Measurements from ENCODE around the gene SPACA5. TPM values are rescaled to one million over a fixed set of nuclear protein-coding genes. Genes with fewer than 3 reads are reported as not detected.

The SPACA5 gene
- total RNA-seq, 2 experiments from 2014 or later = not detected

DNA sequence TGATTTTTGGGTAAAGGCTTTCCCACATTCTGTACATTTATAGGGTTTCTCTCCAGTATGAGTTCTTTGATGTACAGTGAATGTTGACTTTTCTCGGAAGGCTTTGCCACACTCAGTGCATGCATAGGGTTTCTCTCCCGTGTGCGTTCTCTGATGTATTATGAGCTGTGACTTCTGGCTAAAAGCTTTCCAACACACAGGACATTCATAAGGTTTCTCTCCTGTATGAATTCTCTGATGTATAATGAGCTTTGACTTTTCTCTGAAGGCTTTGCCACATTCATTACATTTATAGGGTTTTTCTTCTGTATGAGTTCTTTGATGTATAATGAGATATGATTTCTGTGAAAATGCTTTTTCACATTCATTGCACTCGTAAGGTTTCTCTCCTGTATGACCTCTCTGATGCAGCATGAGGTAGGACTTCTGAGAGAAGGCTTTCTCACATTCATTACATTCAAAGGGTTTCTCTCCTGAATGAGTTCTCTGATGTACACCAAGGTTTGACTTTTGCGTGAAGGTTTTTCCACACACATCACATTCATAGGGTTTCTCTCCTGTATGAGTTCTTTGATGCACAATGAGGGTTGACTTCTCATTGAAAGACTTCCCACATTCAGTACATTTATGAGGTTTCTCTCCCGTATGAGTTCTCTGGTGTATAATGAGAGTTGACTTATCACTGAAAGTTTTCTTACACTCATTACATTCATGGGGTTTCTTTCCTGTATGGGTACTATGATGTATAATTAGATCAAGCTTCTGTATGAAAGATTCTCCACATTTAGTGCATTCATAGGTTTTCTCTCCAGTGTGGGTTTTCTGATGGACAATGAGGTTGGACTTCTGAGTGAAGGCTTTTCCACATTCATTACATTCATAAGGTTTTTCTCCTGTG, 30.3 kb upstream of the SPACA5 start:
- no peak overlapping the region for H3K4me3 ChIP-seq (ENCODE audit: low read depth, low read length, poor library complexity, severe bottlenecking)
- peaks cover 81% of the 10 kb centered on the region for H3K36me3 ChIP-seq (ENCODE audit: insufficient read depth, low read length)
- H3K4me1 ChIP-seq (ENCODE audit: insufficient read depth, low read length, poor library complexity, severe bottlenecking) = no peaks in the 10 kb centered on the region
- ChIA-PET POLR2A (no interaction called here), CTCF (ENCODE audit: unreplicated experiment) (no interaction called here)
- intact Hi-C loops (cut with micrococcal nuclease; ENCODE audit: unreplicated experiment) = no loop called here
- no peaks in the 10 kb centered on the region for H4K20me1 ChIP-seq (ENCODE audit: insufficient read depth, low read length)
- H3K9me2 ChIP-seq (ENCODE audit: insufficient read depth, low read length) = no peaks in the 10 kb centered on the region
- peaks cover 18% of the 10 kb centered on the region; the same call in 1 of the 2 replicates for H3K9me3 ChIP-seq (ENCODE audit: low read length)
- no peak for TF ChIP-seq CTCF (conservative IDR thresholded peaks at IDR 0.05; ENCODE audit: low read length)
- no peak for TF ChIP-seq EZH2phosphoT487 (IDR thresholded peaks at IDR 0.05; ENCODE audit: borderline replicate concordance, low read depth, low read length)
- H3K79me2 ChIP-seq (ENCODE audit: insufficient read depth, low read depth, low read length) = no peaks in the 10 kb centered on the region
- BruUV-seq (replicated peaks) = no TSS peak
- H3K4me2 ChIP-seq (ENCODE audit: low read length) = no peak overlapping the region
- H3K27ac ChIP-seq (ENCODE audit: low read depth, low read length, poor library complexity, severe bottlenecking) = no peak overlapping the region
- no peak overlapping the region for H2AFZ ChIP-seq (ENCODE audit: low read length)
- no peak for DNase-seq (ENCODE audit: low spot score)

- Histone ChIP-seq H2AFZ (ENCODE audit: low read length) (no peak overlapping the region), H4K20me1 (ENCODE audit: insufficient read depth, low read length) (no peaks in the 10 kb centered on the region), H3K79me2 (ENCODE audit: insufficient read depth, low read depth, low read length) (peaks cover 3% of the 10 kb centered on the region; the same call in 1 of the 2 replicates), H3K36me3 (ENCODE audit: insufficient read depth, low read length) (peaks cover 95% of the 10 kb centered on the region), H3K9me2 (ENCODE audit: insufficient read depth, low read length) (no peaks in the 10 kb centered on the region), H3K4me3 (ENCODE audit: low read depth, low read length, poor library complexity, severe bottlenecking) (peak overlapping the region; percentile 16), H3K4me2 (ENCODE audit: low read length) (peak overlapping the region; percentile 51), H3K9me3 (ENCODE audit: low read length) (0 out of 2 replicates have a peak, but pooled peaks cover 6% of the 10 kb centered on the region), H3K27ac (ENCODE audit: low read depth, low read length, poor library complexity, severe bottlenecking) (peak overlapping the region; percentile 11), H3K4me1 (ENCODE audit: insufficient read depth, low read length, poor library complexity, severe bottlenecking) (peaks cover 11% of the 10 kb centered on the region)
- peak; percentile 44 for DNase-seq (ENCODE audit: low spot score)
- BruUV-seq (replicated peaks) = no TSS peak
- intact Hi-C loops (cut with micrococcal nuclease; ENCODE audit: unreplicated experiment) = no loop called here
- no peak for TF ChIP-seq EZH2phosphoT487 (IDR thresholded peaks at IDR 0.05; ENCODE audit: borderline replicate concordance, low read depth, low read length)
- no peak for TF ChIP-seq CTCF (conservative IDR thresholded peaks at IDR 0.05; ENCODE audit: low read length)
- ChIA-PET CTCF (ENCODE audit: unreplicated experiment) (no interaction called here), POLR2A (no interaction called here)
Measured at GRCh38 chrX:47991263-47992094, 15.3 kb upstream of the SPACA5 start.

Measured in OCI-LY7 (cell line).